B cell (primary cell): ENCODE data around the gene CLK2.

ENCODE experiments used
- CTCF ChIP-seq: fragments of 200-600 bp; IDR thresholded peaks from one replicate; pipeline ENCODE4 v1.8.0; 2022; ENCODE audit warnings: antibody characterized with exemption, mild to moderate bottlenecking
- EZH2 ChIP-seq: IDR thresholded peaks from 2 replicates; pipeline ENCODE4 v1.6.1; 2012; ENCODE audit warnings: borderline replicate concordance, low read depth, mild to moderate bottlenecking, moderate library complexity, low read length; ENCODE audit not compliant: insufficient read depth, poor library complexity, severe bottlenecking

- TF ChIP-seq EZH2 (no peak), CTCF (peak; percentile 61)
Measured at GRCh38 chr1:155277902-155278688, 4.8 kb upstream of the CLK2 start.
